Measurements from ENCODE around the gene PROK1. TPM values are rescaled to one million over a fixed set of nuclear protein-coding genes. Genes with fewer than 3 reads are reported as not detected.

Gene PROK1
- total RNA-seq, 2 experiments from 2014 or later, result not detected

DNA sequence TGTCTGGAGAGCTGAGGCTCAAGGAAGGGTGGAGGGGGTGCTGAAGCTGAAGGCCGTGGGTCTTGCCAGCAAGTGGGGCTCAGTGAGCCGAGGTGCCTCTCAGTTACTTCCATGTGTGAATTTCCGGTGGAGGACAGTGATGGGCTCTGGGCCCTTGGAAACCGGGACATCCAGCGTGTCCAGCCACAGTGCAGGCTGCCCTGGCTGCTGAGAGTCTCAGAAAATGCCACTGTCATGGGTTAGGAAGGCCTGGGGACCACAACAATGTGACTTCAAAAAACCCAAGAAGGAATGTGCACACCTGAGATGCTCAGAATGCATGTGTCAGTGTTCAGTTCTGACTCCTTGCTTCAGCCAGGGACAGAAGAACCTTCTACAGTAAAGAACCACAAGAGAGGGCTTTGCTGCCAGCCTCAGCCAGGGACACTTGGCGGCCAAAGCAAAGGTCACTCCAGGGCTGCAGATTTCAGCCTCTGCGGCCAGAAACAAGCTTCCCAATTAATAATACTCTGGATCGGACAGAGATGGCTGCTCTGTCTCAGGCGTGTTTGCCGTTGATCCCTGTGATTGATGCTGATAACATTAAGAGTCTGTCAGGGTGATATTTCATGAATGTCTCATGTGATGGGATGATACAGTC lies 30.8 kb upstream of the PROK1 start:
- ChIA-PET CTCF (interaction anchor here (1.2 to 4.5 kb wide), 2 partner anchors 40 to 76 kb away, joined by 4 to 16 read pairs; no protein-coding TSS in a partner anchor), POLR2A (no interaction called here)

DNA sequence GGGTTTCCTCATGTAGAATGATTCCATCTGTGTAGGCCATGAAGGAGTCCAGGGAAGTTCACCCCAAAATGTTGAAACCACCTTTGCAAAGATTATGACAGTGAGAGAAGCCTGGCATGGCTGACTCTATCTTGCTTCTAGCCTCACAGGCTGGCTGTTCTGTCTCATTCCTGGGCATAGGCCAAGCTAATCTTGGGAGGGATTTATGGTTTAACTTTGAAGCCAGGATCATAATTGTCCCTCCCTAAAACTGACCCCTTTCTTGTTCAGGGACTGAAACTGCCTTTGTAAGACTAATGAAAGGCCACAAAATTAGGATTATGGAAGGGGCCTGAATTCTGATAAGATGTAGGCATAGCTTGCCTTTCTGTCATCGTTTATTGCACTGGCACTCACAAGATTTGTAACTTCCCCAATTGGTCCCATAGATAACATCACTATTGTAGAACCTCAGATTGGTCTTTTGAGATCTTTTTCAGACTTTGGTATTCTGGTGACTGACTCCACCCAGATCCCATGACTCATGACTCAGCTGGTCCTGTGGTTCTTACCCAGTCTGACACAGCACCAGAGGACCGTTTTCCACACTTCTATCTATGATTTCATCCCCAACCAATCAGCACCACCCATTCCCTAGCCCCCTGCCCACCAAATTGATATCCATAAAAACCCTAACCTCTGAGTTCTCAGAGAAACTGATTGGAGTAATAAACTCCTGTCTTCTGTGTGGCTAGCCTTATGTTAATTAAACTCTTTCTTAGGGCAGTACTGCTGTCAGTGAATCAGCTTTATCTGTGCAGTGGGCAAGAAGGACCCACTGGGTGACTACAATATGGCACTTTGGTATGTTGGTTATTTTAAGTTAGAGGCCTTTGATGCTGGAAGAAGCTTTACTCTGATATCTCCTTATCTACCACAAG lies 29.8 kb upstream of the PROK1 start:
- H3K27me3 Mint-ChIP-seq, result no peaks in the 10 kb centered on the region
- no peaks in the 10 kb centered on the region for H3K4me1 Mint-ChIP-seq (ENCODE audit: low read depth)
- no peaks in the 10 kb centered on the region for H3K9me3 Mint-ChIP-seq
- no peaks in the 10 kb centered on the region for H3K36me3 Mint-ChIP-seq
- ChIA-PET POLR2A (interaction anchor here (0.7 kb wide), 1 partner anchor 82 kb away, joined by 3 read pairs; the partner anchor contains the start of gene RBM15), CTCF (interaction anchor here (1.2 to 4.5 kb wide), 3 partner anchors 9 to 75 kb away, joined by 4 to 16 read pairs (median 12); no protein-coding TSS in a partner anchor)
- peak; percentile 30 for DNase-seq
- H3K27ac Mint-ChIP-seq, result no peak overlapping the region
- intact Hi-C loops (cut with micrococcal nuclease), result no loop called here
- no peak overlapping the region for H3K4me3 Mint-ChIP-seq

More for the DNA sequence above, 30.8 kb upstream of the PROK1 start:
- Mint-ChIP-seq H3K4me1 (ENCODE audit: low read depth) (no peaks in the 10 kb centered on the region), H3K9me3 (no peaks in the 10 kb centered on the region), H3K27ac (no peak overlapping the region), H3K36me3 (no peaks in the 10 kb centered on the region), H3K4me3 (no peak overlapping the region), H3K27me3 (no peaks in the 10 kb centered on the region)
- intact Hi-C loops (cut with micrococcal nuclease), result no loop called here
- DNase-seq, result no peak

DNA sequence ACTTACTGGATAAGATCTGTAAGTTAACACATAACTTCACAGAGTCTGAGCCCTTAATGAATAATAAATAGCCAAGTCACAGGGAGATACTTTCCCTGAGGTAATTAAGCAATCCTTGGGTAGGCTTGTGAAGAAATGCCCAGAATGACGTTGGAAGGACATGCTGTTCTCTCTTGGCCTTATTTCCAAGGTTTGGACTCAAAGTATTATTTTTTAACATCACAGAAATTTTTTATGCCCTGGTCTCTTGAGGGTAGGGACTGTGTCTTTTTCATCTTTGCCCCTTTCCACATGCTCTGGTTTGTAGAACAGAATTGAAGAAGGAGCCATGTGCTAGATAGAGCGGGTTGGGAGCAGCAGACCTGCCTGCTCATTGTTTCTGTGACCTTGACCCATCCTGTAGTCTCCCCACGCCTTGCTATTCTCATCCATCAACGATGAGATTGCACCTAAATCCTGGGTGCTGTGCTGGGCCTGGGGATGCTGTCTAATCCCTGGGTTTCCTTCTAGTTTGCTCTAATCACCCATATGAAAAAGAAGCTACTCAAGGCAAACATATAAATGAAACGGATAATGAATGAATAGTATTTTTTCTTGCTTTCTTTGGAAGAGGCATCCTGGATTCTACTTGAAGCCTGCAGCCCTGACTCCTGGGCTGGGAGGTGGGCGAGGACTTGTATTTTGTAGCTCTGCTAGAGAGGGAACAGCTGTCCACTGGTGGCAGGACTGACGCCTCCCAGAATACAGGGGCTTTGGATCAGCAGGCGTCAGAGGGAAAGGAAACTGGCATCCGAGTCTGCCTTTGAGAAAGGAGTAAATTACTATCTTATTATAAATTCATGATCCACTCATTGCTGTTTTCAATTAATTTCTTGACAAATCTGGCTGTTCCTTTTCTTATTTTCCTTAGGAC lies 26.0 kb upstream of the PROK1 start:
- Mint-ChIP-seq H3K4me1 (ENCODE audit: low read depth) (no peaks in the 10 kb centered on the region), H3K4me3 (no peak overlapping the region), H3K36me3 (no peaks in the 10 kb centered on the region), H3K27ac (no peak overlapping the region), H3K27me3 (no peaks in the 10 kb centered on the region), H3K9me3 (no peaks in the 10 kb centered on the region)
- CTCF ChIA-PET, result interaction anchor here (1.1 to 1.3 kb wide), 3 partner anchors 35 to 217 kb away, joined by 3 to 4 read pairs (median 3); no protein-coding TSS in a partner anchor
- POLR2A ChIA-PET, result no interaction called here
- intact Hi-C loops (cut with micrococcal nuclease), result no loop called here
- DNase-seq, result no peak

DNA sequence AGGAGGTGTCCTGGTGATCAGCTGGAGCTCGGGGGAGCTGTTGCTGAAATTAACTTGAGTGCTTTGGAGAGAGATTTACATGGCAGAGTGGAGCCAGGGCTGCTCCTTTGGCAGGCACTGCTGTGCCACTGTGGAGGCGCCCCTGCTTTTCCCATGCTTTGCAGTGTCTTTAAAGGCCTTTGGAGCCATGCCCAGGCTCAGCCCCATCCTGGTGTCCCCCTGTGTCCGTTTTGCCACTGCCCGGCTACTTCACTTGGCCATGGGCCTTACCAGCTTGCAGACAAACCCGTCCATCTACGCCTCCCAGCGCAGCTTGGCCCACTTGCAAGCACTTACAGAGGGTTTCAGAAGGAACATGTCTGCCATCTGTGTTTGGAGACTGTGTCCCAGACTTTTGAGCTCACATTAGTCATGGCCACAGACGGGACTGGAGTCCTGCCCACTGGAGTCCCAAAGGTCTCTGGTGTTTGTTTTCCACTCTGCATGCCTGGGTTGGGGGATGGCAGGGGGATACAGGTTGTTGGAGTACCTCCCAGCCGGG lies 25.3 kb upstream of the PROK1 start:
- intact Hi-C loops (cut with micrococcal nuclease), result no loop called here
- no peaks in the 10 kb centered on the region for H3K36me3 Mint-ChIP-seq
- no peaks in the 10 kb centered on the region for H3K9me3 Mint-ChIP-seq
- ChIA-PET CTCF (interaction anchor here (1.1 to 1.3 kb wide), 3 partner anchors 35 to 218 kb away, joined by 3 to 4 read pairs (median 3); no protein-coding TSS in a partner anchor), POLR2A (no interaction called here)
- H3K27me3 Mint-ChIP-seq, result peaks cover 1% of the 10 kb centered on the region
- DNase-seq, result no peak
- no peaks in the 10 kb centered on the region for H3K4me1 Mint-ChIP-seq (ENCODE audit: low read depth)
- no peak overlapping the region for H3K4me3 Mint-ChIP-seq
- H3K27ac Mint-ChIP-seq, result no peak overlapping the region

DNA sequence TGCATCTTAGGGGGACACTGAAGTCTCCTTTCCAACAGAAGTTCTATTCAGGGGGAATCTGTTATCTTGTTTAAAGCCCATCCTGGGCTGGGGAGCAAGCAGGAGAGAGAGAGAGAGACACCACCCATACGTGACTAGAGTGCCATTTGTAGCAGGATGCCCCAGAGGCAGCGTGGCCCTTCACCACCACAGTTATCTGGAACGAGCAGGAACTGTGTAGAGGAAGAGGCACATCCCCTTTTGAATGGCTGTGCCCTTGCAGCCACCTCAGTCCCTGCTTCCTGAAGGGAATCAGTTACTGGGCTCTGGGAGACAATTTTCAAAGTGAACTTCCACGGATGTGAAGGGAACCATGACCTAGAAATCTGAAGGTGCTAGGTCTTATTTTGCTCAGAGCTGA lies 24.1 kb upstream of the PROK1 start:
- Mint-ChIP-seq H3K36me3 (no peaks in the 10 kb centered on the region), H3K4me3 (no peak overlapping the region), H3K27me3 (peaks cover 1% of the 10 kb centered on the region), H3K27ac (no peak overlapping the region), H3K9me3 (no peaks in the 10 kb centered on the region), H3K4me1 (ENCODE audit: low read depth) (no peaks in the 10 kb centered on the region)
- DNase-seq, result no peak
- ChIA-PET POLR2A (no interaction called here), CTCF (interaction anchor here (4.5 kb wide), 1 partner anchor 34 kb away, joined by 24 read pairs; no protein-coding TSS in a partner anchor)
- intact Hi-C loops (cut with micrococcal nuclease), result no loop called here

DNA sequence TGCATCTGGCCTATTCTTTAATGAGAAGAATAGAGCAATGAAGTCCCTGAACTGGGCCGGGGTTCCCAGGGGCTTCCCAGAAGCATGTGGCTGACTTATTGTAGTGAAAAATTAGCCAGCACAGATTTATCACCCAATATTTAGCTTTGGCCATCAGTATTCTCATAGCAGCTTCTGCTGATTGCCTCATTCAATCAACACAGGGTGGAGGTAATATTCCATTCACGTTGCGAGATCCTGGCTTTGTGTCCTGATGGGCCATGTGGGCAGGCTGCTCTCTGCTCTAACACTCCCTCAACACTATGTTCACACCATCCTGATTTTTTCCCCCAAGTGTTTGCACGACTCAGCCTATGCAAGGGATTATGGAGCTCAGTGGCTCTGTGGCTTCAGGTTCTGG lies 22.0 kb upstream of the PROK1 start:
- intact Hi-C loops (cut with micrococcal nuclease), result no loop called here
- H3K4me3 Mint-ChIP-seq, result no peak overlapping the region
- POLR2A ChIA-PET, result no interaction called here
- no peaks in the 10 kb centered on the region for H3K9me3 Mint-ChIP-seq
- H3K27ac Mint-ChIP-seq, result no peak overlapping the region
- no peak for DNase-seq
- H3K4me1 Mint-ChIP-seq (ENCODE audit: low read depth), result no peaks in the 10 kb centered on the region
- H3K27me3 Mint-ChIP-seq, result peaks cover 1% of the 10 kb centered on the region
- H3K36me3 Mint-ChIP-seq, result no peaks in the 10 kb centered on the region
- CTCF ChIA-PET, result interaction anchor here (0.6 to 4.5 kb wide), 3 partner anchors 27 to 67 kb away, joined by 3 to 24 read pairs (median 3); no protein-coding TSS in a partner anchor

DNA sequence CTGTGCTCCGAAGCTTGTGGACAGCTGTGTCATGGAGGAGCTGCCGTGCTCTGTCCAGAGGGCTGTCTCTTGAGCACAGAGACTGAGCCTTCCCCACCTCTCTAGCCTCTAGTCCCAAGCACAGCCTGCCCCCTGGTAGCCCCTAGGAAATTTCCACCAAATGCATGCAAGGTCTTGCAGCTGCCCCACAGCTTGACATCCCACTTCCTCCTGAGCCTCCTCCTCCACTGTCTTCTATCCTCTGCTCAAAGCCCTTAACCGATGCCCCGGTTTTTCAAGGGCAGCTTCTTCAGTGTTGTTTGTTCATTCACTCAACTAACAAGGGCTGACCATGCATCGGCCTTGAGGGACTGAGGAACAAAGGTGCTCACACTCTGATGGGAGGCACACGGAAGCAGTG lies 20.6 kb upstream of the PROK1 start:
- intact Hi-C loops (cut with micrococcal nuclease), result no loop called here
- CTCF ChIA-PET, result interaction anchor here (4.5 kb wide), 1 partner anchor 30 kb away, joined by 24 read pairs; no protein-coding TSS in a partner anchor
- DNase-seq, result no peak
- Mint-ChIP-seq H3K27me3 (peaks cover 1% of the 10 kb centered on the region), H3K9me3 (no peaks in the 10 kb centered on the region), H3K4me3 (no peak overlapping the region), H3K27ac (no peak overlapping the region), H3K36me3 (no peaks in the 10 kb centered on the region), H3K4me1 (ENCODE audit: low read depth) (no peaks in the 10 kb centered on the region)
- POLR2A ChIA-PET, result no interaction called here

DNA sequence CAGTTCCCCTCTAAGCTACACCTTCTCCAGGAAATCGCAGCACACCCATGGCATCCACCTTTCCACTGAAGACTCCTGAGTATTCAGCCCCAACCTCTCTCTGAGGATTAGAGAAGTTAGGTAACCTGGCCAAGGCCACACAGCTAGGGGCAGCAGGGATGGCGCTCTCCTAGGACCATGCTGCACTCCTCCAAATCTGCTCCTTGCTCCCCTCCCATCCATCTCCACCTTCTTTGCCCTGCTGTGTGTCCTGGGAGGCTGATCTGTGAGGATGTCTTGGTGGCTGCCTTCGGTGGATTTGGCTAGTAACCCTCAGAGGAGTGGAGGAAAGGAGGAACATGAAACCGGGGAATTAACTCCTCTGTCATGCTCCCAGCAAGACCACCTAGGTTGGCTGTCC lies 20.0 kb upstream of the PROK1 start:
- ChIA-PET POLR2A (no interaction called here), CTCF (interaction anchor here (4.5 kb wide), 1 partner anchor 30 kb away, joined by 24 read pairs; no protein-coding TSS in a partner anchor)
- Mint-ChIP-seq H3K4me1 (ENCODE audit: low read depth) (no peaks in the 10 kb centered on the region), H3K9me3 (no peaks in the 10 kb centered on the region), H3K36me3 (no peaks in the 10 kb centered on the region), H3K27ac (no peak overlapping the region), H3K27me3 (peaks cover 1% of the 10 kb centered on the region), H3K4me3 (no peak overlapping the region)
- DNase-seq, result no peak
- intact Hi-C loops (cut with micrococcal nuclease), result no loop called here

DNA sequence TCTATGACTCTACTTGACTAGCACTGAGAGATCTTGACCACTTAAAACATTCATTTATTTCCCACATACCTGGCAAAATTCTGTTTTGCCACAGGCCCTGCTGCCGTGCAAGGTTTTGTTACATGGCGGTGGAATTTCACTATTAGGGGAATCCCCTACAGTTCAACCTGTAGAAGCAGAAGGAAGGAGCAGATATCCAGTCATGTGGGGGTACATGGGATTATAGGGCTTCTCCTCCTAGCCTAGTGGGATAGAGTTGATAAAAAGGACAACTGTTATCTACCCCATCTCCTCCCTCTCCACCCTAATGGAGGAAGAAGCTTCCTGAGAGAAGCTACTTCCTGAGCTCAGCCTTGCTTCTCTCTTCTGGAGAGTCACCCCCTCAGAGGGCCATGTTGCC lies 17.7 kb upstream of the PROK1 start:
- H3K4me3 Mint-ChIP-seq, result no peak overlapping the region
- H3K27me3 Mint-ChIP-seq, result peaks cover 1% of the 10 kb centered on the region
- intact Hi-C loops (cut with micrococcal nuclease), result no loop called here
- no peak for DNase-seq
- ChIA-PET POLR2A (no interaction called here), CTCF (interaction anchor here (1.0 to 2.1 kb wide), 3 partner anchors 21 to 117 kb away, joined by 3 to 15 read pairs (median 6); no protein-coding TSS in a partner anchor)
- H3K27ac Mint-ChIP-seq, result no peak overlapping the region
- no peaks in the 10 kb centered on the region for H3K36me3 Mint-ChIP-seq
- H3K9me3 Mint-ChIP-seq, result no peaks in the 10 kb centered on the region
- H3K4me1 Mint-ChIP-seq (ENCODE audit: low read depth), result no peaks in the 10 kb centered on the region

DNA sequence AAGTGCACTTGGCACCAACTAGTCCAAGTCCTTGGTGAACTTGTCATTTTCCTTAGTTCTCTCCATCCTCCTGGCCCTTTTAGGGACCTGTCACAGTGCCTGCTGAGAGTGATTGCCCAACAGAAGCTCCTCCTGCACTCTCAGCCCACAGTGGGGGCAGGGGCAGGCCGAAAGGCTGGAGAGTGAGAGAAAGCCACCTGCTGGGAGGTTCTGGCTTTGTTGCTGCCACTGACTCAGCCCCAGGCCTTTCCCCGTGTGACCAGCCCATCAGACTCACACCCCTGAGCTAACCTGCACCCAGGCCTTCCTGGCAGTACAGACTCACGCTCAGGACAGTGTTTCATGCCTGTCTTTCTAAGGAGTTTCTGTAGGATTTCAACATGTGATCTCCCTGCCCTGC lies 17.1 kb upstream of the PROK1 start:
- intact Hi-C loops (cut with micrococcal nuclease), result no loop called here
- Mint-ChIP-seq H3K27ac (no peak overlapping the region), H3K27me3 (peaks cover 1% of the 10 kb centered on the region), H3K4me1 (ENCODE audit: low read depth) (no peaks in the 10 kb centered on the region), H3K9me3 (no peaks in the 10 kb centered on the region), H3K4me3 (no peak overlapping the region), H3K36me3 (no peaks in the 10 kb centered on the region)
- CTCF ChIA-PET, result interaction anchor here (1.0 to 2.1 kb wide), 3 partner anchors 22 to 118 kb away, joined by 3 to 15 read pairs (median 6); no protein-coding TSS in a partner anchor
- DNase-seq, result peak; percentile 11
- POLR2A ChIA-PET, result no interaction called here

DNA sequence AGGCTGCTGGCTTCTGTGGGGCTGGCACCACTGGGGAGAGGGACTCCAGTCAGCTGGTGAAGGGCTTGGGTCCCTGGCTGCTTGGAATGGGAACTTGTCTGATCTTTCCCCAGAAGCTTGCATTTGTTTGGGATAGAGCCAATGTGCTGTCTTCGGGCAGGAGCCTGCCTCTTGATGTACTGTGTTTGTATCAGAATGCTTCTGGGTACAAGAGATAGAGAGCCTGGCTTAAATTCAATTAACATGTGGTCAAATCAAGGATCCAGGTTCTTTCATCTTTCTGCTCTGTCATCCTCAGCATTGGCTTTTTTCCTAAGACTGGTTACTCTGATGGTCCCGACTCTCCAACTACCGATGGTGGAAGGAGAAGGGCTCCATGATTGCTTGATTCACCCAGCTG lies 16.0 kb upstream of the PROK1 start:
- Mint-ChIP-seq H3K36me3 (no peaks in the 10 kb centered on the region), H3K4me3 (no peak overlapping the region), H3K9me3 (no peaks in the 10 kb centered on the region), H3K27ac (no peak overlapping the region), H3K4me1 (ENCODE audit: low read depth) (no peaks in the 10 kb centered on the region), H3K27me3 (peaks cover 1% of the 10 kb centered on the region)
- intact Hi-C loops (cut with micrococcal nuclease), result no loop called here
- CTCF ChIA-PET, result interaction anchor here (1.0 to 2.1 kb wide), 4 partner anchors 23 to 238 kb away, joined by 3 to 15 read pairs (median 5); no protein-coding TSS in a partner anchor
- no peak for DNase-seq
- POLR2A ChIA-PET, result no interaction called here

Data from activated CD4-positive, alpha-beta memory T cell treated with anti-CD3 and anti-CD28 coated beads for 36 hours (primary cell).